HL-60 (cell line): ENCODE measurements around the gene ABHD11.

ENCODE experiments used
- DNase-seq, 2 experiments: peaks; one replicate each; pipeline ENCODE4 v3.0.0-alpha.2; 2010 to 2020; ENCODE audit warnings: low read depth in 1 of 2, low spot score in 1 of 2
- H3K27ac ChIP-seq: fragments of 250-450 bp; sonication (Bioruptor Pico); replicated peaks from 2 replicates; pipeline ENCODE4 v1.5.1; 2020; ENCODE audit warnings: mild to moderate bottlenecking, moderate library complexity
- H3K27me3 ChIP-seq: fragments of 250-450 bp; sonication (Bioruptor Pico); 2 replicates; pipeline ENCODE4 v1.5.1; 2021; ENCODE audit warnings: mild to moderate bottlenecking, moderate library complexity; ENCODE audit not compliant: insufficient read depth, poor library complexity, severe bottlenecking
- H3K4me3 ChIP-seq: replicated peaks from 2 replicates; pipeline ENCODE4 v1.5.1; 2011; ENCODE audit warnings: mild to moderate bottlenecking, control low read depth, low read length; ENCODE audit not compliant: insufficient read depth
- CTCF ChIP-seq: IDR thresholded peaks from one replicate; pipeline ENCODE4 v1.5.1; 2011; ENCODE audit warnings: low read length, control low read depth, inconsistent platforms; ENCODE audit not compliant: insufficient read depth
- GABPA ChIP-seq: IDR thresholded peaks from 2 replicates; pipeline ENCODE4 v1.6.1; 2012; ENCODE audit warnings: low read depth
- POLR2AphosphoS5 ChIP-seq: IDR thresholded peaks from 2 replicates; pipeline ENCODE4 v1.6.1; 2012; ENCODE audit warnings: low read depth
- REST ChIP-seq: IDR thresholded peaks from 2 replicates; pipeline ENCODE4 v1.6.1; 2012; ENCODE audit warnings: low read depth; ENCODE audit not compliant: insufficient replicate concordance
- SPI1 ChIP-seq: IDR thresholded peaks from 2 replicates; pipeline ENCODE4 v1.6.1; 2012; ENCODE audit warnings: low read depth, mild to moderate bottlenecking, borderline replicate concordance

Gene ABHD11

GRCh38 chr7:73712773-73713172 lies 25.8 kb downstream of the ABHD11 start:
- TF ChIP-seq POLR2AphosphoS5 (no peak), REST (no peak), SPI1 (no peak), CTCF (no peak), GABPA (no peak)
- peaks cover 2% of the 10 kb centered on the region for H3K27me3 ChIP-seq
- no peak overlapping the region for H3K4me3 ChIP-seq
- no peak for DNase-seq
- no peak overlapping the region for H3K27ac ChIP-seq

GRCh38 chr7:73708961-73709549 lies 29.5 kb downstream of the ABHD11 start:
- H3K27ac ChIP-seq, result no peak overlapping the region
- H3K27me3 ChIP-seq, result peaks cover 2% of the 10 kb centered on the region
- no peak overlapping the region for H3K4me3 ChIP-seq
- TF ChIP-seq GABPA (no peak), CTCF (no peak), REST (no peak), POLR2AphosphoS5 (no peak), SPI1 (no peak)
- no peak for DNase-seq

GRCh38 chr7:73707045-73707631 lies 31.5 kb downstream of the ABHD11 start:
- H3K27ac ChIP-seq, result no peak overlapping the region
- DNase-seq, result peak; percentile 75 to 80
- TF ChIP-seq GABPA (0 out of 2 replicates have a peak, but pooled peaks have one; percentile 11), SPI1 (no peak)
- H3K27me3 ChIP-seq, result no peaks in the 10 kb centered on the region
- H3K4me3 ChIP-seq, result no peak overlapping the region

- H3K27ac ChIP-seq, result no peak overlapping the region
- no peak overlapping the region for H3K4me3 ChIP-seq
- peak in 1 of 2 experiments; percentile 22 for DNase-seq
- H3K27me3 ChIP-seq, result no peaks in the 10 kb centered on the region
- TF ChIP-seq POLR2AphosphoS5 (no peak), CTCF (no peak), REST (no peak), GABPA (no peak), SPI1 (no peak)
These were observed 32.2 kb downstream of the ABHD11 start for GRCh38 chr7:73706126-73707044.
